Panc1 (cell line): ENCODE measurements around the gene GTSE1. TPM values are rescaled to one million over a fixed set of nuclear protein-coding genes. Genes with fewer than 3 reads are reported as not detected.

Source experiments
- ATAC-seq: fragments of 200-7000 bp; cut with Tn5 transposase; 2 replicates; pipeline ENCODE4 v1.9.1; 2020; ENCODE audit warnings: mild to moderate bottlenecking, moderate library complexity
- BruUV-seq: library from RNA; stranded (reverse); fragments of 400-500 nt; replicated peaks from 2 replicates; lab custom pipeline; 2021; lab: Mats Ljungman, UMichigan
- CTCF ChIA-PET: fragments of 300-600 bp; sonication (Branson Sonifier 250); formaldehyde crosslinking; loops from one replicate; lab custom pipeline; 2022; ENCODE audit warnings: antibody characterized with exemption; lab: Charles Lee
- POLR2A ChIA-PET: fragments of 300-600 bp; sonication (Branson Sonifier 250); formaldehyde crosslinking; loops from one replicate; lab custom pipeline; 2022; ENCODE audit warnings: antibody characterized with exemption; lab: Charles Lee
- DNase-seq: peaks from one replicate; pipeline ENCODE4 v3.0.0-alpha.2; 2010; ENCODE audit warnings: low read depth, low spot score
- H3K27ac ChIP-seq: 2 replicates; pipeline ENCODE4 v1.5.1; 2011; ENCODE audit warnings: mild to moderate bottlenecking, low read length, inconsistent platforms
- H3K27me3 ChIP-seq: fragments of 200-500 bp; sonication (Bioruptor generic); 2 replicates; pipeline ENCODE4 v1.6.0; 2014; ENCODE audit warnings: low read length, inconsistent platforms; ENCODE audit not compliant: control insufficient read depth, insufficient read depth
- H3K36me3 ChIP-seq: fragments of 200-500 bp; sonication (Bioruptor generic); 2 replicates; pipeline ENCODE4 v1.5.1; 2014; ENCODE audit warnings: inconsistent platforms, mild to moderate bottlenecking, low read length, moderate library complexity; ENCODE audit not compliant: control insufficient read depth, insufficient read depth
- H3K4me1 ChIP-seq: 2 replicates; pipeline ENCODE4 v1.5.1; 2011; ENCODE audit warnings: inconsistent platforms, mild to moderate bottlenecking, low read length, moderate library complexity; ENCODE audit not compliant: control insufficient read depth, insufficient read depth
- H3K4me3 ChIP-seq, 2 experiments: 2 replicates each; pipeline ENCODE4 v1.5.1; 2011 to 2012; ENCODE audit warnings: low read depth in 2 of 2, low read length in 2 of 2, mild to moderate bottlenecking in 2 of 2, inconsistent platforms in 1 of 2, moderate library complexity in 1 of 2
- H3K9me3 ChIP-seq: fragments of 200-500 bp; sonication (Bioruptor generic); 2 replicates; pipeline ENCODE4 v1.5.1; 2014; ENCODE audit warnings: low read depth, mild to moderate bottlenecking, inconsistent platforms, low read length, moderate library complexity; ENCODE audit not compliant: control insufficient read depth, insufficient read depth
- CTCF ChIP-seq: fragments of 450-650 bp; IDR thresholded peaks from 2 replicates; pipeline ENCODE4 v1.5.1; 2017; ENCODE audit warnings: mild to moderate bottlenecking
- POLR2AphosphoS5 ChIP-seq: IDR thresholded peaks from 2 replicates; pipeline ENCODE4 v1.6.1; 2012; ENCODE audit warnings: mild to moderate bottlenecking, low read depth, low read length, moderate library complexity
- REST ChIP-seq, 2 experiments: IDR thresholded peaks; 2 replicates each; pipeline ENCODE4 v1.6.1; 2011 to 2012; ENCODE audit warnings: low read depth in 2 of 2, control low read depth in 1 of 2, low read length in 1 of 2, mild to moderate bottlenecking in 1 of 2, moderate library complexity in 1 of 2; ENCODE audit not compliant: insufficient read depth in 1 of 2
- SIN3A ChIP-seq: IDR thresholded peaks from 2 replicates; pipeline ENCODE4 v1.6.1; 2012; ENCODE audit warnings: low read depth, mild to moderate bottlenecking, low read length, moderate library complexity, borderline replicate concordance; ENCODE audit not compliant: insufficient read depth
- TCF7L2 ChIP-seq: IDR thresholded peaks from 2 replicates; pipeline ENCODE4 v1.6.1; 2011; ENCODE audit warnings: mild to moderate bottlenecking, low read depth, low read length, inconsistent platforms
- in situ Hi-C: cut with HindIII; loops from 2 replicates; pipeline ENCODE4 v1.10.0; 2016; ENCODE audit warnings: low sequenced_read_pairs, low pct_unique_long_range_greater_than_20kb
- intact Hi-C: fragments of 100-400 bp; cut with micrococcal nuclease; formaldehyde crosslinking; loops from one replicate; pipeline ENCODE4 v1.10.0; 2022; ENCODE audit not compliant: unreplicated experiment
- total RNA-seq: library from RNA; stranded (reverse); gene quantifications from one replicate; pipeline ENCODE4 v1.2.1, GENCODE V29; 2021; ENCODE audit not compliant: unreplicated experiment

The GTSE1 gene
- total RNA-seq, 1 experiment from 2014 or later: 36.2 TPM

- no peaks in the 10 kb centered on the region for H3K9me3 ChIP-seq
- H3K4me3 ChIP-seq: no peak overlapping the region
- no peaks in the 10 kb centered on the region for H3K4me1 ChIP-seq
- ChIA-PET CTCF (no interaction called here), POLR2A (no interaction called here)
- TF ChIP-seq TCF7L2 (no peak), POLR2AphosphoS5 (no peak), SIN3A (no peak), REST (IDR thresholded peaks at IDR 0.05; ENCODE audit: insufficient read depth in 1 of 2, low read depth in 2 of 2, low read length in 1 of 2) (no peak), CTCF (no peak)
- H3K36me3 ChIP-seq: peaks cover 6% of the 10 kb centered on the region; the same call in 1 of the 2 replicates
- no peak for ATAC-seq
- in situ Hi-C loops (loop anchor here (25.0 kb wide), 1 partner anchor 296 kb away; no protein-coding TSS in a partner anchor), intact Hi-C loops (no loop called here)
- BruUV-seq: TSS peak; percentile 77
- no peak overlapping the region for H3K27ac ChIP-seq
- H3K27me3 ChIP-seq: no peaks in the 10 kb centered on the region
- DNase-seq: no peak
Observed at GRCh38 chr22:46308283-46308988, 11.8 kb downstream of the GTSE1 start.

- H3K9me3 ChIP-seq: no peaks in the 10 kb centered on the region
- no peak for ATAC-seq
- no TSS peak for BruUV-seq
- intact Hi-C loops: loop anchor here (5.0 kb wide), 1 partner anchor 312 kb away; no protein-coding TSS in a partner anchor
- in situ Hi-C loops: loop anchor here (25.0 kb wide), 1 partner anchor 297 kb away; no protein-coding TSS in a partner anchor
- no peak for DNase-seq
- POLR2A ChIA-PET: no interaction called here
- no peaks in the 10 kb centered on the region for H3K27me3 ChIP-seq
- H3K27ac ChIP-seq: no peak overlapping the region
- H3K36me3 ChIP-seq: peaks cover 6% of the 10 kb centered on the region; the same call in 1 of the 2 replicates
- TF ChIP-seq POLR2AphosphoS5 (no peak), CTCF (no peak), REST (IDR thresholded peaks at IDR 0.05; ENCODE audit: insufficient read depth in 1 of 2, low read depth in 2 of 2, low read length in 1 of 2) (no peak), SIN3A (no peak), TCF7L2 (no peak)
- no peak overlapping the region for H3K4me3 ChIP-seq
- CTCF ChIA-PET: no interaction called here
- H3K4me1 ChIP-seq: no peaks in the 10 kb centered on the region
Observed at GRCh38 chr22:46309526-46310085, 12.9 kb downstream of the GTSE1 start.
